Panc1 (cell line): ENCODE data around the gene HOXA7. TPM values are rescaled to one million over a fixed set of nuclear protein-coding genes. Genes with fewer than 3 reads are reported as not detected.

Experiments
- ATAC-seq: fragments of 200-7000 bp; cut with Tn5 transposase; 2 replicates; pipeline ENCODE4 v1.9.1; 2020; ENCODE audit warnings: mild to moderate bottlenecking, moderate library complexity
- BruUV-seq: library from RNA; stranded (reverse); fragments of 400-500 nt; replicated peaks from 2 replicates; lab custom pipeline; 2021; lab: Mats Ljungman, UMichigan
- CTCF ChIA-PET: fragments of 300-600 bp; sonication (Branson Sonifier 250); formaldehyde crosslinking; loops from one replicate; lab custom pipeline; 2022; ENCODE audit warnings: antibody characterized with exemption; lab: Charles Lee
- POLR2A ChIA-PET: fragments of 300-600 bp; sonication (Branson Sonifier 250); formaldehyde crosslinking; loops from one replicate; lab custom pipeline; 2022; ENCODE audit warnings: antibody characterized with exemption; lab: Charles Lee
- DNase-seq: peaks from one replicate; pipeline ENCODE4 v3.0.0-alpha.2; 2010; ENCODE audit warnings: low read depth, low spot score
- H3K27ac ChIP-seq: 2 replicates; pipeline ENCODE4 v1.5.1; 2011; ENCODE audit warnings: mild to moderate bottlenecking, low read length, inconsistent platforms
- H3K27me3 ChIP-seq: fragments of 200-500 bp; sonication (Bioruptor generic); 2 replicates; pipeline ENCODE4 v1.6.0; 2014; ENCODE audit warnings: low read length, inconsistent platforms; ENCODE audit not compliant: control insufficient read depth, insufficient read depth
- H3K36me3 ChIP-seq: fragments of 200-500 bp; sonication (Bioruptor generic); 2 replicates; pipeline ENCODE4 v1.5.1; 2014; ENCODE audit warnings: inconsistent platforms, mild to moderate bottlenecking, low read length, moderate library complexity; ENCODE audit not compliant: control insufficient read depth, insufficient read depth
- H3K4me1 ChIP-seq: 2 replicates; pipeline ENCODE4 v1.5.1; 2011; ENCODE audit warnings: inconsistent platforms, mild to moderate bottlenecking, low read length, moderate library complexity; ENCODE audit not compliant: control insufficient read depth, insufficient read depth
- H3K4me3 ChIP-seq, 2 experiments: 2 replicates each; pipeline ENCODE4 v1.5.1; 2011 to 2012; ENCODE audit warnings: low read depth in 2 of 2, low read length in 2 of 2, mild to moderate bottlenecking in 2 of 2, inconsistent platforms in 1 of 2, moderate library complexity in 1 of 2
- H3K9me3 ChIP-seq: fragments of 200-500 bp; sonication (Bioruptor generic); 2 replicates; pipeline ENCODE4 v1.5.1; 2014; ENCODE audit warnings: low read depth, mild to moderate bottlenecking, inconsistent platforms, low read length, moderate library complexity; ENCODE audit not compliant: control insufficient read depth, insufficient read depth
- CTCF ChIP-seq: fragments of 450-650 bp; IDR thresholded peaks from 2 replicates; pipeline ENCODE4 v1.5.1; 2017; ENCODE audit warnings: mild to moderate bottlenecking
- POLR2AphosphoS5 ChIP-seq: IDR thresholded peaks from 2 replicates; pipeline ENCODE4 v1.6.1; 2012; ENCODE audit warnings: mild to moderate bottlenecking, low read depth, low read length, moderate library complexity
- REST ChIP-seq, 2 experiments: IDR thresholded peaks; 2 replicates each; pipeline ENCODE4 v1.6.1; 2011 to 2012; ENCODE audit warnings: low read depth in 2 of 2, control low read depth in 1 of 2, low read length in 1 of 2, mild to moderate bottlenecking in 1 of 2, moderate library complexity in 1 of 2; ENCODE audit not compliant: insufficient read depth in 1 of 2
- SIN3A ChIP-seq: IDR thresholded peaks from 2 replicates; pipeline ENCODE4 v1.6.1; 2012; ENCODE audit warnings: low read depth, mild to moderate bottlenecking, low read length, moderate library complexity, borderline replicate concordance; ENCODE audit not compliant: insufficient read depth
- TCF7L2 ChIP-seq: IDR thresholded peaks from 2 replicates; pipeline ENCODE4 v1.6.1; 2011; ENCODE audit warnings: mild to moderate bottlenecking, low read depth, low read length, inconsistent platforms
- in situ Hi-C: cut with HindIII; loops from 2 replicates; pipeline ENCODE4 v1.10.0; 2016; ENCODE audit warnings: low sequenced_read_pairs, low pct_unique_long_range_greater_than_20kb
- intact Hi-C: fragments of 100-400 bp; cut with micrococcal nuclease; formaldehyde crosslinking; loops from one replicate; pipeline ENCODE4 v1.10.0; 2022; ENCODE audit not compliant: unreplicated experiment
- total RNA-seq: library from RNA; stranded (reverse); gene quantifications from one replicate; pipeline ENCODE4 v1.2.1, GENCODE V29; 2021; ENCODE audit not compliant: unreplicated experiment

Gene HOXA7
- total RNA-seq, 1 experiment from 2014 or later = not detected

- no peak overlapping the region; the same call in 1 of the 2 replicates for H3K27ac ChIP-seq
- BruUV-seq = no TSS peak
- ChIA-PET POLR2A (no interaction called here), CTCF (interaction anchor here (0.6 to 1.9 kb wide), 10 partner anchors 9 to 1301 kb away, joined by 3 to 10 read pairs (median 4); partner anchors contain the start of gene HOXA3)
- no peak for TF ChIP-seq POLR2AphosphoS5
- TF ChIP-seq CTCF = no peak
- TF ChIP-seq SIN3A = no peak
- TF ChIP-seq REST (IDR thresholded peaks at IDR 0.05; ENCODE audit: insufficient read depth in 1 of 2, low read depth in 2 of 2, low read length in 1 of 2) = no peak
- TF ChIP-seq TCF7L2 = no peak
- ATAC-seq = no peak
- in situ Hi-C loops (no loop called here), intact Hi-C loops (no loop called here)
- no peaks in the 10 kb centered on the region for H3K9me3 ChIP-seq
- H3K27me3 ChIP-seq = no peaks in the 10 kb centered on the region
- DNase-seq = no peak
- peaks cover 15% of the 10 kb centered on the region; the same call in 1 of the 2 replicates for H3K4me1 ChIP-seq
- H3K36me3 ChIP-seq = no peaks in the 10 kb centered on the region
- H3K4me3 ChIP-seq = peak overlapping the region; percentile 32 to 52; a peak in 3 of 4 replicates
Measured at GRCh38 chr7:27179030-27179429, 22.6 kb upstream of the HOXA7 start.

GRCh38 chr7:27178366-27178765 lies 21.9 kb upstream of the HOXA7 start:
- POLR2A ChIA-PET = interaction anchor here (0.7 kb wide), 1 partner anchor 751 kb away, joined by 3 read pairs; no protein-coding TSS in a partner anchor

More at GRCh38 chr7:27178366-27178765, 21.9 kb upstream of the HOXA7 start:
- intact Hi-C loops (no loop called here), in situ Hi-C loops (no loop called here)
- no TSS peak for BruUV-seq
- CTCF ChIA-PET = interaction anchor here (0.6 to 1.9 kb wide), 5 partner anchors 17 to 153 kb away, joined by 3 to 10 read pairs (median 6); partner anchors contain the start of gene HOXA3
- TF ChIP-seq POLR2AphosphoS5 (no peak), CTCF (no peak), SIN3A (no peak), REST (IDR thresholded peaks at IDR 0.05; ENCODE audit: insufficient read depth in 1 of 2, low read depth in 2 of 2, low read length in 1 of 2) (no peak), TCF7L2 (no peak)
- no peak overlapping the region for H3K27ac ChIP-seq
- ATAC-seq = no peak
- H3K4me3 ChIP-seq = no peak overlapping the region
- H3K4me1 ChIP-seq = peaks cover 12% of the 10 kb centered on the region; the same call in 1 of the 2 replicates
- no peaks in the 10 kb centered on the region for H3K9me3 ChIP-seq
- H3K27me3 ChIP-seq = no peaks in the 10 kb centered on the region
- no peaks in the 10 kb centered on the region for H3K36me3 ChIP-seq
- DNase-seq = no peak
